HG02870 (cell line): ENCODE results near the gene RNASE7.

ENCODE experiments used
- ATAC-seq: cut with Tn5 transposase; IDR thresholded peaks from one replicate; pipeline ENCODE4 v1.9.1; 2021; ENCODE audit warnings: mild to moderate bottlenecking, moderate library complexity; ENCODE audit not compliant: unreplicated experiment

Gene RNASE7

DNA sequence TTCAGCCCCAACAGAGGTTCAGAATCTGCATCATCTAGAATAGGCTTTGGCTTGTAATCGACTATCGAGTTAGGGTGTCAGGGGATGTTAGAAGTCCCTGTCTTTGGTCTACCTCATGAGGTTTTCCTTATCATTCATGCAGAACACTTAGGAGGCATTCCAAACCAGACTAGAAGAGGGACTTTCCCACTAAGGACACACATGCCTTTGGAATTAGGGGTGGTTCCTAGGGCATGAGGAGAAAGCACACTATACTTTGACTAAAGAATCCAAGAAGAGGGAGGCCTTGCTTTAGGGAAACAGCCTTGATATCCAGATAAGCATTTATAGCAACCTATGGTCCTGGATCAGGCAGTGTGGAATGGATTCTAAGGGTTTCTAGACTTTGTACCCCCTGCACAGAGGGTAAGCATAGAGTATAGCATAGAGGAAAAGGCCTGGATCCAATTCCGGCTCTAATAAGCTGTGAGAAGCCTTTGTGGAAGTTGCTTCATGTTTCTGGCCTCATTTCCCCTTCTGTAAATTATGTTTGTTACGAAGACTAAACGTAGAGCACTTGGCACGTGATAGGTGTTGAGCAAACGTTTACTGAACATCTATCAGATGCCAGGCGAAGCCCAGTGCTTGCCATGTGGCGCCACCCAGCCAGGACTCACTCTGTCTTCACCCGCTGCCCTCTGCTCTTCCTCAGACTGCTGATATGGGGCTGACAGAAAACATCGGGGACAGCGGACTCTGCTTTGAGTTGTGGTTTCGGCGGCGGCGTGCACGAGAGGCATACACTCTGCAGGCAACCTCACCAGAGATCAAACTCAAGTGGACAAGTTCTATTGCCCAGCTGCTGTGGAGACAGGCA lies 43.1 kb downstream of the RNASE7 start:
- ATAC-seq = no peak

DNA sequence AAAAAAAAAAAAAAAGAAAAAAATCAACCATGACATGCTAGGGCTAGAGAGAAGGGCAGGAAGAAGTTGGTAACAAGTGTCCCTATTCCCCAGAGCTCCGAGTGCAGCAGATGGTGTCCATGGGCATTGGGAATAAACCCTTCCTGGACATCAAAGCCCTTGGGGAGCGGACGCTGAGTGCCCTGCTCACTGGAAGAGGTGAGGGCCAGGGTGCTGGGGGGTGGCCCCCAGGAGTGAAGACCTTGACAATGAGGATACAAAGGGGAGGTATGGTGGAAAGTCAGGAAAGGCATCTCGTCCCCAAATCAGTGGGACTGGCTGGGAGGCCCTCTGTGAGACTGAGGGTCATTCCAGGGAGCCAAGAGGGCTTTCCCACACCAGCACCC lies 44.7 kb downstream of the RNASE7 start:
- no peak for ATAC-seq

DNA sequence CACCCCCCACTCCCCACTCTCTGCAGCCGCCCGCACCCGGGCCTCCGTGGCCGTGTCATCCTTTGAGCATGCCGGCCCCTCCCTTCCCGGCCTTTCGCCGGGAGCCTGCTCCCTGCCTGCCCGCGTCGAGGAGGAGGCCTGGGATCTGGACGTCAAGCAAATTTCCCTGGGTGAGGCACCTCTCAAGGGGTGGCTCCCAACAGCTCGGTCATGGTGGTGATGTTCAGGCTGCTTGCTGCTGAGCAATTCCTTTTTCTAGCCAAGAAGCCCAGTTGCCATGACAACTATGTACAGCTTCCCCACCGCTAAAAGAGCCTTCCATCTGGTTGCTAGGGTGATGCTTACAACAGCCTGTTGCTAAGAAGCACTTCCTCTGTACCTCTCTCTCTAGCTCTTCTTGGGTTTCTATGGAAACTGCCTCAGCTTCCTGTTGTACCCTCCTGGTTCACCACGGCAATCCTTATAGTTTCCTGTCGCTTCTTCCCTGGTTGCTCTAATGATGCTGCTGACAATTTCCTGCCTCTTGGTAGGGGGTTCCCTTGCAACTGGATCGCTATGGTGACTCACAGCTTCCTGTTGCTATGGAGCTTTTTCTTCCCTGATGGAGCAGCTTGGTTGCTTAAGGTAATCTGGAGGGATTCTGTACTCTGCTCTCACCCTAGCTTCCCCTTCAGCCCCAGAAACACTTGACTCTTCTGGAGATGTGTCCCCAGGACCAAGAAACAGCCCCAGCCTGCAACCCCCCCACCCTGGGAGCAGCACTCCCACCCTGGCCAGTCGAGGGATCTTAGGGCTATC lies 45.3 kb downstream of the RNASE7 start:
- ATAC-seq = peak; percentile 77

DNA sequence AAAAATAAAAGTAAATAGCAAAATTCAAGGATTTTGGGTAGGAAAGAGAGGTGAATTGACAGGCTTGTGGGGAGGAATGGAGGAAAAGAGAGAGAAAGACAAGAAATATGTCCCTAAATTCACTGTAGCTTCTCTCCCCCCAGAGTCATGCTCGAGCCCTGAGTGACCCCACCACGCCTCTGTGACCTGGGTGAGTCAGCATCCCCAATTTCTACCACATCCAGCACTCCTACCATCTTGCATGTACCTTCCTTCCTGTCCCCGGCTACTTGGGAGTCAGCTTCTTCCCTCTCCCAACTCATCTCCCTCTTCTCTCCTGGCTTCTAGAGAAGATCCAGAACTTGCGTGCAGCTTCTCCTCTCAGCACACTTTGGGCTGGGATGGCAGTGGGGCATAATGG lies 46.5 kb downstream of the RNASE7 start:
- no peak for ATAC-seq

- ATAC-seq = no peak
These were observed 47.1 kb downstream of the RNASE7 start for GRCh38 chr14:21089271-21089670.

- ATAC-seq = no peak
These were observed 47.7 kb downstream of the RNASE7 start for GRCh38 chr14:21089877-21090193.

- no peak for ATAC-seq
These were observed 48.2 kb downstream of the RNASE7 start for GRCh38 chr14:21090194-21090939.

- ATAC-seq = no peak
These were observed 48.9 kb downstream of the RNASE7 start for GRCh38 chr14:21090940-21091663.

DNA sequence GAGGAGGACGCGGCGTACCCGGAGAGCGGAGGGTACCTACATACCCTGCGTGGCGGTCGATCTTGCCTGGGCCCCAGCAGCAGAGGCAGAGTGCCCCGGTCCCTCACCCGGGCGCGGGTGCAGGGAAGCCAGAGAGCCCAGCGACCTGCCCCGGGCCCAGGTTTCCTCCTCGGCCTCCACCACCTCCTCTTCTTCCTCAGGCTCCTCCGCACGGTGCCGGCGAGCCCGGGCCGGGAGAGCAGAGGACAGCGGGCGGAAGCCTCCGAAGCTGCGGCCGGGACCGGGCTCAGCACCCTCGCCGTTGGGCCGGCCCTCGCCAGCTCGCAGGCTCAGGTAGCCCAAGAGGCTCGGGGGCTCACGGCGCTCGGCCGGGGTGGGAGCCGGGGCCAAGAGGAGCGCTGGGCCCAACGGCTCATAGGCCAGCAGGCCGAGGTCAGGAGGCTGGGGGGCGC lies 49.7 kb downstream of the RNASE7 start:
- no peak for ATAC-seq

GRCh38 chr14:21092273-21093011 lies 50.3 kb downstream of the RNASE7 start:
- ATAC-seq = peak; percentile 80

GRCh38 chr14:21093018-21093417 lies 50.9 kb downstream of the RNASE7 start:
- no peak for ATAC-seq
